ENCODE measurements around the gene DEFB119.
"Not testable (repeated sequence)": the region's sequence is repeated elsewhere in the genome, so short reads cannot be mapped to it uniquely, and the experiment has no call there.

Gene DEFB119

GRCh38 chr20:31390490-31390889, at the start of gene DEFB119:
Gene DEFB119 (minus strand): TSS chr20:31390590. CDS start chr20:31390483, 107 bp downstream.
- DNase-seq (ENCODE audit: low read depth): no peak

- DNase-seq (ENCODE audit: low read depth): no peak
Observed at GRCh38 chr20:31430568-31431115, 40.3 kb upstream of the DEFB119 start.

- not testable (repeated sequence) for DNase-seq (ENCODE audit: low read depth)
Observed at GRCh38 chr20:31427576-31427975, 37.2 kb upstream of the DEFB119 start.

- not testable (repeated sequence) for DNase-seq (ENCODE audit: low read depth)
Observed at GRCh38 chr20:31426891-31427551, 36.6 kb upstream of the DEFB119 start.

- DNase-seq (ENCODE audit: low read depth): no peak
Observed at GRCh38 chr20:31425797-31426196, 35.4 kb upstream of the DEFB119 start.

- no peak for DNase-seq (ENCODE audit: low read depth)
Observed at GRCh38 chr20:31418307-31418706, 27.9 kb upstream of the DEFB119 start.

GRCh38 chr20:31415653-31416052, 25.3 kb upstream of the DEFB119 start:
- DNase-seq (ENCODE audit: low read depth): no peak

GRCh38 chr20:31414381-31414780, 24.0 kb upstream of the DEFB119 start:
- DNase-seq (ENCODE audit: low read depth): no peak

GRCh38 chr20:31410011-31410410, 19.6 kb upstream of the DEFB119 start:
- DNase-seq (ENCODE audit: low read depth): no peak

GRCh38 chr20:31406115-31406514, 15.7 kb upstream of the DEFB119 start, which contains the start of gene DEFB121:
Gene DEFB121 (minus strand): TSS chr20:31406215. CDS start chr20:31406152, 63 bp downstream.
- no peak for DNase-seq (ENCODE audit: low read depth)

GRCh38 chr20:31403886-31404285, 13.5 kb upstream of the DEFB119 start:
- DNase-seq (ENCODE audit: low read depth): no peak

- DNase-seq (ENCODE audit: low read depth): no peak
Observed at GRCh38 chr20:31394900-31395299, 4.5 kb upstream of the DEFB119 start.

- DNase-seq (ENCODE audit: low read depth): no peak
Observed at GRCh38 chr20:31392836-31393235, 2.4 kb upstream of the DEFB119 start.

- no peak for DNase-seq (ENCODE audit: low read depth)
Observed at GRCh38 chr20:31374346-31374745, 16.0 kb downstream of the DEFB119 start.

- DNase-seq (ENCODE audit: low read depth): no peak
Observed at GRCh38 chr20:31368301-31368700, 22.1 kb downstream of the DEFB119 start, which contains the start of gene DEFB118. Gene DEFB118 (plus strand): TSS chr20:31368601. CDS start chr20:31368651, 50 bp downstream.

- DNase-seq (ENCODE audit: low read depth): not testable (repeated sequence)
Observed at GRCh38 chr20:31364272-31364671, 26.1 kb downstream of the DEFB119 start.

GRCh38 chr20:31363295-31363694, 27.1 kb downstream of the DEFB119 start:
- no peak for DNase-seq (ENCODE audit: low read depth)

GRCh38 chr20:31355981-31356380, 34.4 kb downstream of the DEFB119 start:
- no peak for DNase-seq (ENCODE audit: low read depth)

GRCh38 chr20:31341470-31341869, 48.9 kb downstream of the DEFB119 start:
- DNase-seq (ENCODE audit: low read depth): no peak

GRCh38 chr20:31330893-31331292, 59.5 kb downstream of the DEFB119 start:
- DNase-seq (ENCODE audit: low read depth): no peak
